CD4-positive, alpha-beta T cell treated with Interleukin-10 for 1 hour (primary cell): Measurements from ENCODE around the gene CNFN.
"Not testable (repeated sequence)": the region's sequence is repeated elsewhere in the genome, so short reads cannot be mapped to it uniquely, and the experiment has no call there.

ENCODE experiments used
- DNase-seq: peaks from one replicate; pipeline ENCODE4 v3.0.0-alpha.2; 2020

CNFN gene

GRCh38 chr19:42345191-42345812 lies 44.8 kb downstream of the CNFN start:
- DNase-seq: no peak

- DNase-seq: no peak
Measured at GRCh38 chr19:42344336-42344893, 45.7 kb downstream of the CNFN start.

GRCh38 chr19:42343344-42344110 lies 46.6 kb downstream of the CNFN start:
- DNase-seq: no peak

GRCh38 chr19:42339922-42340321 lies 50.2 kb downstream of the CNFN start:
- DNase-seq: not testable (repeated sequence)

GRCh38 chr19:42339126-42339860 lies 50.8 kb downstream of the CNFN start:
- not testable (repeated sequence) for DNase-seq
